ENCODE measurements around the gene STARD9. TPM values are rescaled to one million over a fixed set of nuclear protein-coding genes. Genes with fewer than 3 reads are reported as not detected.
"Not testable (repeated sequence)": the region's sequence is repeated elsewhere in the genome, so short reads cannot be mapped to it uniquely, and the experiment has no call there.

The STARD9 gene
- total RNA-seq, 1 donor from 2014 or later: 5.4 TPM

DNA sequence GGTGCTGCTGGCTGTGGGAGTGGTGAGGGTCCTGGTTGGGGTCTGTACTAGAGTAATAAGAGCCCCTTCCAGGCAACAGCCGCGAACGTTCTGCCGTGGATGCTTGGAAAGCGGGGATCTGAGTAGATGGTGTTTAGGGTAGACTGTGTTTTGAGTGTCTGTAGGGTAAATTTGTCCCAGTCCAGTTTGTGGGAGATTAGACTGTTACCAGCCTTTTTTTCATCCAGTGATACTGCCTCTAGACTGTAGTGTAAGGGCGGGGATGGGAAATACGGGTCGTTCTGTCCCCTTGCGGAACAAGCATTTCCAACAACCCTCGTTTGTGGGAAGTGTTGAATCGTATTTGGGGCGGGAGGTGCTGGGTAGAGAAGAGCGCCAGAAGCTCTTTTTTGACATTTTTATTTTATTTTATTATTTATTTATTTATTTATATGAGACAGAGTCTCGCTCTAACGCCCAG is 26.3 kb upstream of the STARD9 start:
- DNase-seq (ENCODE audit: low read depth): no peak
- peak overlapping the region; percentile 97 for H3K4me3 ChIP-seq (ENCODE audit: low read depth, low read length)
- TF ChIP-seq, protein P1, sequence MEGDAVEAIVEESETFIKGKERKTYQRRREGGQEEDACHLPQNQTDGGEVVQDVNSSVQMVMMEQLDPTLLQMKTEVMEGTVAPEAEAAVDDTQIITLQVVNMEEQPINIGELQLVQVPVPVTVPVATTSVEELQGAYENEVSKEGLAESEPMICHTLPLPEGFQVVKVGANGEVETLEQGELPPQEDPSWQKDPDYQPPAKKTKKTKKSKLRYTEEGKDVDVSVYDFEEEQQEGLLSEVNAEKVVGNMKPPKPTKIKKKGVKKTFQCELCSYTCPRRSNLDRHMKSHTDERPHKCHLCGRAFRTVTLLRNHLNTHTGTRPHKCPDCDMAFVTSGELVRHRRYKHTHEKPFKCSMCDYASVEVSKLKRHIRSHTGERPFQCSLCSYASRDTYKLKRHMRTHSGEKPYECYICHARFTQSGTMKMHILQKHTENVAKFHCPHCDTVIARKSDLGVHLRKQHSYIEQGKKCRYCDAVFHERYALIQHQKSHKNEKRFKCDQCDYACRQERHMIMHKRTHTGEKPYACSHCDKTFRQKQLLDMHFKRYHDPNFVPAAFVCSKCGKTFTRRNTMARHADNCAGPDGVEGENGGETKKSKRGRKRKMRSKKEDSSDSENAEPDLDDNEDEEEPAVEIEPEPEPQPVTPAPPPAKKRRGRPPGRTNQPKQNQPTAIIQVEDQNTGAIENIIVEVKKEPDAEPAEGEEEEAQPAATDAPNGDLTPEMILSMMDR (conservative IDR thresholded peaks at IDR 0.05; ENCODE audit: low read depth, low read length): no peak

- TF ChIP-seq, protein P1 (conservative IDR thresholded peaks at IDR 0.05; ENCODE audit: low read depth, low read length): no peak
- DNase-seq (ENCODE audit: low read depth): no peak
- H3K4me3 ChIP-seq (ENCODE audit: low read depth, low read length): peak overlapping the region; percentile 97
Measured at GRCh38 chr15:42549741-42550392, 25.5 kb upstream of the STARD9 start.

- TF ChIP-seq, protein P1 (conservative IDR thresholded peaks at IDR 0.05; ENCODE audit: low read depth, low read length): no peak
- DNase-seq (ENCODE audit: low read depth): no peak
- H3K4me3 ChIP-seq (ENCODE audit: low read depth, low read length): no peak overlapping the region
Measured at GRCh38 chr15:42553554-42553953, 21.9 kb upstream of the STARD9 start.

GRCh38 chr15:42556550-42557207 is 18.7 kb upstream of the STARD9 start:
- not testable (repeated sequence) for H3K4me3 ChIP-seq (ENCODE audit: low read depth, low read length); DNase-seq (ENCODE audit: low read depth)

DNA sequence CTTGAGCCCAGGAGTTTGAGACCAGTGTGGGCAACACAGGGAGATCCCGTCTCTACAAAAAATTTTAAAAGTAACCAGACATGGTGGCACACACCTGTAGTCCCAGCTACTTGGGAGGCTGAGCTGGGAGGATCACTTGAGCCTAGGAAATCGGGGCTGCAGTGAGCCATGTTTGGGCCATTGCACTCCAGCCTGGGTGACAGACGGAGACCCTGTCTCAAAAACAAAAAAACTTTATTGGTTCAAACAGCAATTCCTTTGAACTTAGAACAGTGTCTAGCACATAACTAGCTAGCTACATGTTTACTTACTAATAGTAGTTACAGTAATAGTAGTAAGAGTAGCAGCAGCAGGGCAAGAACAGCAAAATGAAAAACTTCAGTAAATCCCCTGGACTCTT is 16.7 kb upstream of the STARD9 start:
- TF ChIP-seq, protein P1 (conservative IDR thresholded peaks at IDR 0.05; ENCODE audit: low read depth, low read length): no peak
- H3K4me3 ChIP-seq (ENCODE audit: low read depth, low read length): no peak overlapping the region

GRCh38 chr15:42576040-42576594 is 711 bp downstream of the STARD9 start:
- peak overlapping the region; percentile 93 for H3K4me3 ChIP-seq (ENCODE audit: low read depth, low read length)
- TF ChIP-seq, protein P1 (conservative IDR thresholded peaks at IDR 0.05; ENCODE audit: low read depth, low read length): no peak

More for the DNA sequence above, 16.7 kb upstream of the STARD9 start:
- no peak for DNase-seq (ENCODE audit: low read depth)

DNA sequence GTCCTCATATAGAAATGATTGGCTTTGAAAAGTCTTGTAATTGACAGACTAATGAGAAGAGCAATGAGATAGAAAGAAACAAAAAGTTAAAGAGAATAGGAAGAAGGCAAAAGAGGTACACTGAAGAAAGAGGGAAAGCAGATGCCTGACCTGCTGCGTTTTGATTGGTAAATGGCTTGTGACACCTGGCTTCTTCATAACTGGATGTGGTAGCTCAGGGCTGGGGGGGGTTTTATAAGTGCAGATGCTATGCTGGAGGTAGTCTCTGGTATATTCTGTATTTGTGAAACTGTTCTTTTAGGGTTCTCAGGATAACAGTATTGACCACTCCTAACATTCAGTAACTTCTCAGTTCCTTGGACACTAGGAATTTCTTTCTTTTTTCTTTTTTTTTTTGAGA is 1.4 kb downstream of the STARD9 start:
- TF ChIP-seq, protein P1 (conservative IDR thresholded peaks at IDR 0.05; ENCODE audit: low read depth, low read length): no peak
- no peak for DNase-seq (ENCODE audit: low read depth)
- peak overlapping the region; percentile 93 for H3K4me3 ChIP-seq (ENCODE audit: low read depth, low read length)

More at GRCh38 chr15:42576040-42576594, 711 bp downstream of the STARD9 start:
- no peak for DNase-seq (ENCODE audit: low read depth)
